Measurements from ENCODE around the gene KRT13.
"Not testable (repeated sequence)": the region's sequence is repeated elsewhere in the genome, so short reads cannot be mapped to it uniquely, and the experiment has no call there.

KRT13 gene

DNA sequence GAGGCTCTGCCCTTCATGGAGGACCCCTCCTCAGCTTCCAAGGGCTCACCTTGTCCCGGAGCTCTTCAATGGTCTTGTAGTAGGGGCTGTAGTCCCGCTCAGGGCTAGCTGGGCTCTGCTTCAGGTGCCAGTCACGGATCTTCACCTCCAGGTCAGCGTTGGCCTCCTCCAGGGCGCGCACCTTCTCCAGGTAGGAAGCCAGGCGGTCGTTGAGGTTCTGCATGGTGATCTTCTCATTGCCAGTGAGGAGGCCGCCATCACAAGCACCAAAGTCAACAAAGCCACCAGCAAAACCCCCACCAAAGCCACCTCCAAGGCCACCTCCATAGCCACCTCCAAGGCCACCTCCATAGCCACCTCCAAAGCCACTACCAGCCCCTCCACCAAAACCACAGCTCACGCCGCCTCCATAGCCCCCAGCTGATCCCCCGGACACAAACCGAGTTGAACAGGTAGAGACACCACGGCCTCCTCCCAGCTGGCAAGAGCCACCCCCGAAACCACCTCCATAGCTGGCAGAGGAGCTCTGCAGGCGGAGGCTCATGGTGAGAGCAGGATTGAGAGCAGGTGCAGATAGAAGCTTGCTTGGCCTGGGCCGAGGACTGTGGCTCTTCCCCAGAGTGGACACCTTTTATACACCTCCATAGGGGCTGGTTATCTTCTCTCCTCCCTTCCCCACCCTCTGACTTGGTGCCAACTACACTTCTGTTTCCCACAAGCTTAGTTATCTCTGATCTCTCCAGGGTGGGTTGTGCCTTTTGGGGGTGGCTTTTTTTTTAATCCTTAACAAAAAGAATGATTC is at the start of gene KRT13:
Gene KRT13, minus strand, starts transcription at position 606 of the 802 bp plus-strand sequence. Its CDS starts 62 bp downstream, at position 544.
- DNase-seq, result no peak

- DNase-seq, result no peak
Measured at GRCh38 chr17:41553987-41554680, 48.7 kb upstream of the KRT13 start.

DNA sequence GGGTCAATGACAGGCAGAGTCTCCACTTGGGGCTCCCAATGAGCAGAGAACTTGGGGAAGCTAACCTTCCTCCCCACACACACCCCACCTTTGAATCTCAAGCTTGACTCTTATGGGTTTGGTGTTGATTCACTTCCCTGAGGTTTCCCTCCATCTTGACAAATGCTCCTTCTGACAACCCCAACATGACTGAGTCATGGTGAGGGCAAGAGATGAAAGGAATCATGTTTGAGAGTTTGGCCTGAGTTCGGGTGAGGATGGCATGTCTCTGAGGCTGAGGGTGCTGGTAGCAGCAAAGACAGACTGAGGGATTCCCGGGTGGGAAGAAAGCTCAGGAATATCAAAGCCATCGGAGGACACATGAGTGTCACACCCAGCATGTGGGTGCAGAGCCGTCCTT is 47.8 kb upstream of the KRT13 start:
- DNase-seq, result no peak

GRCh38 chr17:41552455-41552854 is 47.0 kb upstream of the KRT13 start:
- no peak for DNase-seq

- DNase-seq, result no peak
Measured at GRCh38 chr17:41551365-41551764, 46.0 kb upstream of the KRT13 start.

GRCh38 chr17:41549596-41550039 is 44.2 kb upstream of the KRT13 start:
- no peak for DNase-seq

DNA sequence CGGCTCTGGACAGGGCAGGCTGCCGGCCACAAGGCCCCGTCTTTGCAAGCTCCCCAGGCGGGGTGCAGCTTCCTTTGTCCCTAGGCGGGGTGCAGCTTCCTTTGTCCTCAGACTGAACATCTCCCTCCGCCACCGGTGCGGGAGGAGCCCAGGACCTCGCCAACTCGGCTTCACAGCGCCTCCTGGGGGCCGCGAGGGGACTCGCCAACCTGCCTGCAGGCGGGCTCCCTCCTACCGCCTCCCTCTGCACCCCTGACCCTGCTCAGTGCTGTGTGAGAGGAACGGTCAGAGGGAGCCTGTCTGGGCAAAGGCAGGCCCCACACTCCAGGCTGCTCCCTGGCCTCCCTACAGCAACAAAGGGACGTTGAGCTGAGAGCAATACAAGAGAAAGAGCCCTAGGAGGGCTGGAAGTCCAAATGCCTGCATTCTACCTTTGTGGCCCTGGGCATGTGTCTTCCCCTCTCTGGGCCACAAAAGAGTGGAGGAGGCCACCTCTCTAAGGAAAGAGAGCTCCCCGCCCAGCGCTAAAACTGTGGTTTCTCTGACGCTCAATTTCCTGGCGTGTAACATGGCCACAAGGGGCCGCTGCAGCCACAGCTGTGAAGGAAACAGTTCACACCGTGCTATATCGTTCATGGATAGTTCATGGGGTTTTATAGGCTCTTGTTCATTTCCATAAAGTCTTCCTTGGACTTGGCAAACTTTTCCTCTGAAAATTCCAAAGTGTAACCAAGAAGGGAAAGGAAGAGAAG is 43.6 kb upstream of the KRT13 start:
- DNase-seq, result peak; percentile 83

DNA sequence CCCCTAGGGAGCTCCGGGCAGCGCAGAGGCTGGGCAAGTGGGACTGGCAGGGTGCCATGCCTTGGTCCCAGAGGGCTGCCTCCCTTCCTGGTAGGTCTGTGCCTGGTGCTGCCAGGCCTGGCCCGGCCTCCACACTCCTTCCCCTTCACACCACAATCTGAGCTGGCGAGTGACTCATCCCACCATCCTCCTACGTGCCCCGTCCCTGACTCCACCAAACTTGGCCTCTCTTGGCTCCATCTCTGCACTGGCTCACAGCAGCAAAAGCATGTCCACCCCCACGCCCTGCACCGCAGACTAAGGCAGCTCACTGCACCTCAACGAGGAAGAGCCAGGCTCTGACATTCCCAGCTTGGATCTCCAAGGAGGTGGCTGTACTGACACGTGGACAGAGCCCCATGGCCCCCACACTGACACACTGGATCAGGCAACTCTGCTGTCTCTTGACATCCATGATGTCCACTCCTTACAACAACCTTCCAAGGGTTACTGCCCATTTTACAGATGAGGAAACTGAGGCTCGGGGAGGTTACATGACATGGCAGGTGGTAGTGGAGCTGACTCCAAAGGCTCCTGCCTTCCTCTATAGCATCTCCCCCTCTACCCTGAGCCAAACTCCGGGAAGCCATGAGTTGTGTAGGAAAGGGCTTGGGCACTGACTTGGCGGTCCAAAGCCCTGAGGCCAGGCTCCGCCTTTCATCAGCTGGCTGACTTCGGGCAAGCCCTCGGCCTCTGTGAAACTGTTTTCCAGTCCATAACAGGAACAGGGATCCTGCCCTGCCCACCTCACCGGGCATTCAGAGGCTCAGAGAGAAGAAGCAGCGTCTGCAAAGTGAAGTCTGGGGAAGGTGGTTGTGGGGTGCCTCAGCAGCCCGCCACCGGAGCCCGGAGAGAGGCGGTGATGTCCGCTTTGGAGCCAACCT is 42.8 kb upstream of the KRT13 start:
- peak; percentile 72 for DNase-seq

DNA sequence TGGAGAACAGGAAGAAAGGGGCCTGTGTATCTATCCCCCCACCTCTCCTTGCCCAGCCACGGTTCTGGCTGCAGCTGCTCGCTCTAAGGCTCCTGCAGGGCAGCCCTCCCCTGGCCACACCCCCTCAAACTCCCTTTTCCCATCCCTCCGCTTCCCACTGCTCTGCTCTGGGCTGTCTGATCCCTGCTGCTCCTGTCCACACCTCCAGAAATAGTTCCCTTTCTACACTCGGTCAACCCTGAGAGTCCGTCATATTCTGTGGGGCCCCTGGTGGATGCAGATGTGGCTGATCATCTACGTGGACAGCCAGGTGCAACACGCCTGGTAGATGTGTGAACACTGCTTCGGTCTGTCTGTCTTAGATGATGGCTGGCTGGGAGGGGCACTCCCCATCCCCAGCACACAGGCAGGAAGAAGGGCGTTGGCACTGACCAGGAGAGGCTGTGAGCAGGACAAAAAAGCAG is 42.0 kb upstream of the KRT13 start:
- DNase-seq, result no peak

- DNase-seq, result no peak
Measured at GRCh38 chr17:41546819-41547218, 41.4 kb upstream of the KRT13 start.

GRCh38 chr17:41545829-41546410 is 40.5 kb upstream of the KRT13 start:
- no peak for DNase-seq

- no peak for DNase-seq
Measured at GRCh38 chr17:41544935-41545334, 39.5 kb upstream of the KRT13 start.

DNA sequence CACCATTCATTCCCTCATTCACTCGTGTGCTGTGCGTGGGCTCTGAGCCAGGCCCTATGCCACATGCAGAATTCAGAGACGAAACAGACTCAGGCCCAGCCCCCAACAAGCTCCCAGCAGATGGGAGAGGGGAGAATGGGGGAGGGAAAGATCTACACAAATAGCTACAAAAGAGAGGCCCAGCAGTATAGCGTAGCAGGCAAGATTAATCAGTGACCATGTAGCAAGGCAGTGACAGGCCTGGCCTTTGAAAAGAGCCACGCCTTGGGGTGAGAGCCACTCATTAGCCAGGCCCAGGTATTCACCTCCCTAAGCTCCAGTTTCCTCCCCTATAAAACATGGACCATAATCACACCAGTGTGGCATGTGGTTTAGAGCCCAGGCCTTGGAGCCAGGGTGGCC is 39.1 kb upstream of the KRT13 start:
- DNase-seq, result no peak

DNA sequence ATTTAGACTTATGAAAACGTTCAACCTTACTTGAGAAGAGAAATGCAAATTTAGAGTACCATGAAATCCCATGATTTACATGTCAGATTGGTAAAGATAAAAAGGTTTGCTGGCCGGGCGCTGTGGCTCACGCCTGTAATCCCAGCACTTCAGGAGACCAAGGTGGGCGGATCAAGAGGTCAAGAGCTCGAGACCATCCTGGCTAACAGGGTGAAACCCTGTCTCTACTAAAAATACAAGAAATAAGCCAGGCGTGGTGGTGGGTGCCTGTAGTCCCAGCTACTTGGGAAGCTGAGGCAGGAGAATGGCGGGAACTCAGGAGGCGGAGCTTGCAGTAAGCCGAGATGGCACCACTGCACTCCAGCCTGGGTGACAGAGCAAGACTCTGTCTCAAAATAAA is 37.4 kb upstream of the KRT13 start:
- DNase-seq, result not testable (repeated sequence)

- no peak for DNase-seq
Measured at GRCh38 chr17:41542357-41542756, 36.9 kb upstream of the KRT13 start.

- DNase-seq, result no peak
Measured at GRCh38 chr17:41540921-41541625, 35.7 kb upstream of the KRT13 start.

GRCh38 chr17:41539979-41540701 is 34.7 kb upstream of the KRT13 start:
- no peak for DNase-seq

GRCh38 chr17:41539071-41539492 is 33.7 kb upstream of the KRT13 start:
- no peak for DNase-seq

DNA sequence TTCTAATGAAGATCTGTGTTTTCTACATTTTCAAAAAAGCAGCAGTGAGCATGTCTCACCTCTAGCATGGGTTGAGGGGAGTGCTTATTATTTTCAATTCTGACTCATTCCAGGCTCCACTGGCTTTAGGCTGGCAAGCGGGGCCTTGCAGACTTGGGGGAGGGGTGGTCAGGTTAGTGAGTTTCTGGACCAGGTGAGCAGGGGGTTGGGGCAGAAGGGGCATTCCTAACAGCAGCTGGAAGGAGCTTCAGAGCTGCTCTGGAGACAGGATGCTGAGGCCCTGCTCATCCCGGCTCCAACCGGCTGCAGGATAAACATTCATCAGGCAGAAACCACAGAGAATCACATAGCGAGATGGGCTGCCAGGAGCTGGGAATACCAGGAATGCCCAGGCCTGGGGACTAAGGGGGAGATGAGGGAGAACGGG is 33.2 kb upstream of the KRT13 start:
- DNase-seq, result no peak

DNA sequence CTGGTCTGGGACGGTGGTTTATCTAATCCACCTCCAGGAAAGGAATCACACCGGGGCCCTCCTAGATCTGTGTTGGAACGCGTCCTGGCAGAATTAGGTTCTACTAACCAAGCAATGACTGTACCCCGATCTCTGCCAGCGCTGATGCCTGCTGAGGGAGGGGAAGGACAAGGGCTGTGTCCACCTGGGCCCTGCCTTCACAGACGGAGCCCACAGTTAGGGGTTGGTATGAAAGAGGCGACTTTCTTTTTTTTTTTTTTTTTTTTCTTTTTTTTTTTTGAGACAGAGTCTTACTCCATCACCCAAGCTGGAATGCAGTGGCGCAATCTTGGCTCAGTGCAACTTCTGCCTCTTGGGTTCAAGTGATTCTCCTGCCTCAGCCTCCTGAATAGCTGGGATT is 32.6 kb upstream of the KRT13 start:
- no peak for DNase-seq

- no peak for DNase-seq
Measured at GRCh38 chr17:41537614-41537954, 32.2 kb upstream of the KRT13 start.
